ENCODE data around the gene COG1.

Gene COG1

GRCh38 chr17:73198930-73199260 is 6.0 kb downstream of the COG1 start:
- DNase-seq (ENCODE audit: low spot score): no peak

- DNase-seq (ENCODE audit: low spot score): no peak
Measured at GRCh38 chr17:73199751-73200317, 7.0 kb downstream of the COG1 start.

GRCh38 chr17:73200476-73200875 is 7.6 kb downstream of the COG1 start:
- DNase-seq (ENCODE audit: low spot score): no peak

DNA sequence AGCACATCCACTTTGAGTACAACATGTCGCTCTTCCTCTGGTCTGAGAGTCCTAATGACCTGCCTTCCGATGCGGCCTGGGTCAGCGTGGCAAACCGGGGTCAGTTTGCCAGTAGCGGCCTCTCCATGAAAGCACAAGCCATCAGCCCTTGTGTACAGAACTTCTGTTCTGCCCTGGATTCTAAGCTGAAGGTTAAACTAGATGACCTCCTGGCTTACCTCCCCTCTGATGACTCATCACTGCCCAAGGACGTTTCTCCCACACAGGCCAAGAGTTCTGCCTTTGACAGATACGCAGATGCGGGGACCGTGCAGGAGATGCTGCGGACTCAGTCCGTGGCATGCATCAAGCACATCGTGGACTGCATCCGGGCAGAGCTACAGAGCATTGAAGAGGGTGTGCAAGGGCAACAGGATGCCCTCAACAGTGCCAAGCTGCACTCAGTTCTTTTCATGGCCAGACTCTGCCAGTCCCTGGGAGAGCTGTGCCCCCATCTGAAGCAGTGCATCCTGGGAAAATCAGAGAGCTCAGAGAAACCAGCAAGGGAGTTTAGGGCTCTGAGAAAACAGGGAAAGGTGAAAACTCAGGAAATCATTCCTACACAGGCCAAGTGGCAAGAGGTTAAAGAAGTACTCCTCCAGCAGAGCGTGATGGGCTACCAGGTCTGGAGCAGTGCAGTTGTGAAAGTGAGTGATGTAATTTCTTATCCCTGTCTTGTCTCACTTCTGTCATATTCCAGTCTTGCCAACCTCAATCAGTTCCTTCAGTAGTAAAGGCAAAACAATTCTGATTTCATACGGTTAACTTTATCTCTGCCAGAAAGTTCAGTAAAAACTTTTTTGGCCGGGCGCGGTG is 8.6 kb downstream of the COG1 start:
- DNase-seq (ENCODE audit: low spot score): peak; percentile 27

DNA sequence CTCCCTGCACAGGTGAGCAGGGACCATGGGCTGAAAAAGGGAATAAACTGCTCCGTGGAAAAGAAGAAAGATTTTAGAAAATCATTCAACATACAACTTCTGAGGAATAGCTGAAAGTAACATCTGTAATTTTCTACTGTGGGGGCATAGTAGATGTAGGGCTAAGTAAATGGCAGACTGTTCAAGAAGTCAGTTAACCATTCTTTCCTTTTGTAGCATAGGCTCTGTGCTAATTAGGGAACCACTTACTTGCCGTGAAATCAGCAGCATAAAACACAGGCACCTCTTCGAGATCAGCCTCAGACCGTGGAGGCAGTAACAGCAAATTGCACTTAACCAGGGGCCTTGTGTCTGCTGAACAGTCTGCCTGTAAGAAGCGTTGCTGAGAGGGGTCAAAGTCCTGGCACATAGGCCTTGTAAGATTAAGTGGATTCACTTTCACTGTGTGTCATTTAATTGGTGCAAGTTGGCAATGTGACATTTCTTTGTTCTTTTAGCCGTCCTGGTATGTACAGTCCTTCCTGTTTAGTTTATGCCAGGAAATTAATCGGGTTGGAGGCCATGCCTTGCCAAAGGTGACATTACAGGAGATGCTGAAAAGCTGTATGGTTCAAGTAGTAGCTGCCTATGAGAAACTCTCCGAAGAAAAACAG is 10.4 kb downstream of the COG1 start:
- peak; percentile 30 for DNase-seq (ENCODE audit: low spot score)

DNA sequence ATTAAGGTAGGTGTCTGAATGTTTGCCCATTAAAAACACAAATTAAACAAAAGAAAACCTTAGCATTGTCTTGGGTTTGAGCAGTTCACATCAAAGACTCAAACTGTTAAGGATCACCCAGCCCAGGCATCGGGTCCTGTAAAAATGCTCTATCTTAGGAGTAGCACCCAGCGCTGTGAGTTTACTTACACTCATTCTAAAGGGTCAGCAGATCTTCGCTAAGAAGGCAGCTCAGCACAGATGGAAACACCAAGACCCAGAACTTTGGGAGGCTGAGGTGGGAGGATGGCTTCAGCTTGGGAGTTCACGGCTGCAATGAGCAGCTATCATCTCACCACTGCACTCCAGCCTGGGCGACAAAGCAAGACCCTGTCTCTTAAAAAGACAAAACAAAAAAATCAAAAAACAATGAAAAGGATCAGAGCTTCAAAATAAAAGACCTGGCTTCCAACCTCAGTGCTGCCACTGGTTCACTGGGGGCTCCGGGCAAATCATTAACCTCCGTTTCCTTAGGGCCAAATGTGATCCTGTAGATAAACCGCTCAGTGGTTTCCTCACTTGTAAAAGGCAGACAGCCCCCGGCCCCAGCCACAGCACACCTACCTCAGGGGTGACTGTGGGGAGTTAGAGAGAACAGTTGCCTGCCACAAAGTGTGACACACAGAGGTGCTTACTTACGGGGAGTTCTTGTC is 11.1 kb downstream of the COG1 start:
- no peak for DNase-seq (ENCODE audit: low spot score)

GRCh38 chr17:73205459-73205961 is 12.7 kb downstream of the COG1 start:
- no peak for DNase-seq (ENCODE audit: low spot score)

DNA sequence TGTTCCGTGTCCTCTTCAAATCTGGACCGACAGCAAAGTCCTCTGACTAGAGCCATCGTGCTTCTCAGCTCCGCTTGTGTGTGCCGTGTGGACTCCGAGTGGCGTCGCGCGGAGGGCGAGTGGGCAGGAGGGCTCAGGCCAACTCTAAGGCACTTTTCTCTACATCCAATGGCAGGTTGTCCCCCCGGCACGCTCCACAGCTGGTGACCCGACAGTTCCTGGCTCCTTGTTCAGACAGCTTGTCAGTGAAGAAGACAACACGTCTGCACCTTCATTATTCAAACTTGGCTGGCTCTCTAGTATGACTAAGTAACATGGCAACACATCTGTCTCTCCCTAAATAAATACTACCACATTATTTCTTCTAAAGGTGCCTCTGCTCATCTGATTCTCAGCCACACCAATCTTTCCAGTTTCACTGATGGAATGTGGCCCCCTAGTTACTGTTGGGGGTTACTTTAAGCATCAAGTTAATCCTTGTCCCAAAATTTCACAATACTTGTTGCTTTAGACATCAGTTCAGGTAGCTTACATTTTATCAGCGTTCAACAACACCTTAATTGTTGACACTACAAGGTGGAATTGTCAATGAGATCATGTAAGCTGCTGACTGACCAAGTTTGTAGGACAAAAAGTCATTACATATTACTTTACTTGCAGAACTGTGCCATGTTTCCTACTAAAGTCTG is 15.4 kb downstream of the COG1 start:
- DNase-seq (ENCODE audit: low spot score): no peak

DNA sequence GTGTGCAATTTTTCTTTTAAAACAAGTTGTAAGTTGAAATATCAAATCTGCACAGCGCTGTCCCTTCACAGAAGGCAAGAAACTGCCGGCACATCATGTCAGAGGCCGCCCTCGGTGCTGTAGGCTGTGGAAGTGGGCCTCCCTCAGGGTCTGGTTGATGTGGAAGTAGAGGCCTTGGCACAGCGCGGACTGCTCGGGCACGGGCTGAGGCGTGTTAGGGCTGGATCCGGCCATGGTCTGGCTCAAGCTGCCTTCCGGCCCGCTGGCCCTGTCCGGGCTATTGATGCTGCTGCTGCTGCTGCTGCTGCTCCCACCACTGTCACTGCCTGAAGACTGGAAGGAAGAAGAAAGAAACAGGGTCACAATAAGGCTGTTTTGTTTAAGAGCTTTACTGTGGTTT is 16.6 kb downstream of the COG1 start:
- DNase-seq (ENCODE audit: low spot score): no peak

DNA sequence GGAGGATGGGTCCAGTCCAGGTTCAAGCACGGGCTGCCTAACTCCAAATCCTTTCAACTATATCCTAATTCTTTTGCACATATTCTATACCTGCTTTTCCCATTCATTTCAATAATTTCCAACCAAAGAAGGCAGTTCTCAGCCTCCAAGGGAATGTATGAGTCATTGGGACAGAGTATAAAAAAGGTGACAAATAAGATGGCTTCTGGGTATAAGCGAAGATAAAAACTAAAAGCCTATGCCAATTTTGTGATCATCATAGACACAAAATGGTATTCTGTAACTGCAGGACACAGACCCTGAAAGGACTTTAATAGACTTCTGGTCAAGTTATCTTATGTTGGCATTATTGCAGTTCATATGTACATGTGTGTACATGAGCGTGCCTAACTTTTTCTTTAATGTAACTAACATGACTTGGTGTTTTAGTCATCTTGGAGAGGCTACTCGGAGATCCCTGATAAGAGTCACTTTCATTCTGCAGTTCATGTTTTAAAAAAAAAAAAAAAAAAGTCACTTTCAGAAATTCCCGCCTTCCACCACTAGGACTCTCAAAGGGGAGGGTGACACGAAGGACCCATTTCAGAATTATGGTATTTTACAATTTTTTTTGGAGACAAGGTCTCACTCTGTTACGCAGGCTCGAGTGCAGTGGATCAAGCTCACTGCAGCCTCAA is 17.3 kb downstream of the COG1 start:
- no peak for DNase-seq (ENCODE audit: low spot score)

DNA sequence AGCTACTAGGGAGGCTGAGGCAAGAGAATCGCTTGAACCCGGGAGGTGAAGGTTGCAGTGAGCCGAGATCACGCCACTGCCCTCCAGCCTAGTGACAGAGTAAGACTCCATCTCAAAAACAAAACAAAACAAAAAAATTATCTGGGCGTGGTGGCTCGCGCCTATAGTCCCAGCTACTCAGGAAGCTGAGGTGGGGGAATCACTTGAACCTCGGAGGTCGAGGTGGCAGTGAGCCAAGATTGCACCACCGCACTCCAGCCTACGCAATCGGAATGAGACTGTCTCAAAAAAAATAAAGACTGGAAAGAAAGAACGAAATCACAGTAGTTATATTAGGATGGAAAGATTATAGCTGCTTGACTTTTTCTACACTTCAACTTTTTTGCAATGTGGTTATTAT is 18.9 kb downstream of the COG1 start:
- no peak for DNase-seq (ENCODE audit: low spot score)

DNA sequence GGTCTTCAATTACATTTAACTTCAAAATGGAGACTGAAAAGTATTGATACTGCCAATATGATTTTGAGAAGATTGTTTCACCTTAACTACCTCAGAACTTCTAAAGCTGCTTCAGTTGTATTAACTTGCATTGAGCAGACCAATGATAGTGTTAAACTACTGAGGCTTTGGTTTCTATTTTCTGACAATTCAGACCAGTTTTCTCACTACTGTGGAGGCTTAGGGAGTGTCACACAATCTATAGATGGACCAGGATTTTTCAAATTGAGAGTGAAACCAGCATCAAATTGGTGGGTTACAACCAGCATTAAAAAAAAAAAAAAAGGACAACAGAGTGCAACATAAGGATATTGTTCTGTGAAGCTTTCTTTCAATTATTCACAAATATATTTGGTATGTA is 21.2 kb downstream of the COG1 start:
- DNase-seq (ENCODE audit: low spot score): no peak

- DNase-seq (ENCODE audit: low spot score): no peak
Measured at GRCh38 chr17:73214851-73215250, 22.0 kb downstream of the COG1 start.

GRCh38 chr17:73215447-73215846 is 22.6 kb downstream of the COG1 start:
- no peak for DNase-seq (ENCODE audit: low spot score)

- DNase-seq (ENCODE audit: low spot score): no peak
Measured at GRCh38 chr17:73223626-73224230, 30.9 kb downstream of the COG1 start.

GRCh38 chr17:73224237-73224636 is 31.4 kb downstream of the COG1 start:
- DNase-seq (ENCODE audit: low spot score): no peak

- DNase-seq (ENCODE audit: low spot score): no peak
Measured at GRCh38 chr17:73224663-73225305, 31.9 kb downstream of the COG1 start.

DNA sequence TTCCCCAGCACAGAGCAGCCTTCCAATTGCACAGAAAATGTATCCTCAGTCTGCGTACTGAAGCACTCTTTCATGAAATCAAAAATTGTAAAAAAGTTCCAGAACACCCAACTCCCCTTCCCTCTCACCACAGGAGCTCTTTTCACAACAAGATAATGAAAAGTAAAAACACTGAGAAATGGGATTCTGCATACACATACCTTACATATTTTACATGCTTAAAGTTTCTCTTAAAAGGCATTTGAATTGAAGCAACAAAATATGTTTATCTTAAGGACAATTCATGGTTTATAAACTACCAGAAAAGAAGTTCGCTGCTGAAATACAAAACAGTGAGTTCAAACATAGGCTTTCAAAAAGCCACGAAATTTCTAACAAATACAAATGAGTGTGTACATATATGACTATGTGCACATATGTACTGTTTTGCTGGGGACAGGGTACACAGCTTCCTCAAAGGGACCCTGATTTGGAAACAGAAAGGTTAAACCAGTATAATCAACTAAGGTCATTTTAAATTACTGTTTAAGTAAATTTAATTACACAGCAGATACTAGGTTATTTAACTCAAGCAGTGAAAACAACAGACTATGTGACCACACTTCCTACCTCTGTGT is 33.8 kb downstream of the COG1 start:
- DNase-seq (ENCODE audit: low spot score): no peak

GRCh38 chr17:73227379-73227778 is 34.5 kb downstream of the COG1 start:
- no peak for DNase-seq (ENCODE audit: low spot score)

- no peak for DNase-seq (ENCODE audit: low spot score)
Measured at GRCh38 chr17:73227944-73228343, 35.1 kb downstream of the COG1 start.

All from COLO829 (cell line).